Keratinocyte (primary cell): ENCODE measurements around the gene FOCAD.

Source experiments
- EZH2 ChIP-seq: IDR thresholded peaks from one replicate; pipeline ENCODE4 v1.6.1; 2012; ENCODE audit warnings: inconsistent platforms, mild to moderate bottlenecking, low read length, moderate library complexity
- TF ChIP-seq, protein P1 (sequence below), 3 experiments: IDR thresholded peaks in 1 of 3; conservative IDR thresholded peaks in 1 of 3; optimal IDR thresholded peaks in 1 of 3; 2 replicates in 2 of 3; 3 replicates in 1 of 3; pipeline versions ENCODE3 to v1.5.1; 2011; ENCODE audit warnings: low read length in 3 of 3, mild to moderate bottlenecking in 3 of 3, moderate library complexity in 2 of 3, control low read depth in 1 of 3, inconsistent platforms in 1 of 3; ENCODE audit not compliant: insufficient read depth in 2 of 3; ENCODE audit errors: extremely low read depth in 1 of 3

DNA sequence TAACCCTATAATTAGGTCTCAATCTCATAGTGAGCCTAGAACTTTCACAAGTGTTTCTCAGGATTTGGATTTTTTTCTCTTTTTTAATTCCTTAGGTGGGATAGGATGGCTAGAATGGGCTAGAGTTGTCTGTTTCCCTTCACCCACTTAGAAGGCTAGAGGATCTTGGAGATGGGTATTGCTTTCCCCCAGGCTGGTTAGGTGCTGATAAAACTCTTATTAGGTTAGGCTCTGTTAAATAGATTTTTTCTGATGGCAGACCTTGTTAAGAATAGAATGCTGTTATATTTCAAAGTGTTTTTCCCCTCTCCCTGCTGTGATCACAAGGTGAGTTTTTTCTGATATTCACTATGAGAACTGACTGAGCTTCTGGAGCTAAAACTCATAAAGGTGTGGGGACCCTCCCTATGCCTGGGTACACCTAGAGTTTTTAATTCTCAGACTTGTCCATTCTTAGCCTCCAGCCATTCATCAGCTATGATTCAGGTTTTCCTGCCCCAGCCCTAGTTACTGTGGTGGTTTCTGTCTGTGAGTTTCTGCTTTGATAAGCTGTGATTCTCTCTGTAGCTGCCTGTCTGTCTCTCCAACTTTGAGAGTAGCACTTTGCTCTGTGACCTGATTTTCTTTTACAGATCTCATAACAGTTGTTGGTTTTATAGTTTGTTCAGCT lies 215.0 kb downstream of the FOCAD start:
- TF ChIP-seq, protein P1, sequence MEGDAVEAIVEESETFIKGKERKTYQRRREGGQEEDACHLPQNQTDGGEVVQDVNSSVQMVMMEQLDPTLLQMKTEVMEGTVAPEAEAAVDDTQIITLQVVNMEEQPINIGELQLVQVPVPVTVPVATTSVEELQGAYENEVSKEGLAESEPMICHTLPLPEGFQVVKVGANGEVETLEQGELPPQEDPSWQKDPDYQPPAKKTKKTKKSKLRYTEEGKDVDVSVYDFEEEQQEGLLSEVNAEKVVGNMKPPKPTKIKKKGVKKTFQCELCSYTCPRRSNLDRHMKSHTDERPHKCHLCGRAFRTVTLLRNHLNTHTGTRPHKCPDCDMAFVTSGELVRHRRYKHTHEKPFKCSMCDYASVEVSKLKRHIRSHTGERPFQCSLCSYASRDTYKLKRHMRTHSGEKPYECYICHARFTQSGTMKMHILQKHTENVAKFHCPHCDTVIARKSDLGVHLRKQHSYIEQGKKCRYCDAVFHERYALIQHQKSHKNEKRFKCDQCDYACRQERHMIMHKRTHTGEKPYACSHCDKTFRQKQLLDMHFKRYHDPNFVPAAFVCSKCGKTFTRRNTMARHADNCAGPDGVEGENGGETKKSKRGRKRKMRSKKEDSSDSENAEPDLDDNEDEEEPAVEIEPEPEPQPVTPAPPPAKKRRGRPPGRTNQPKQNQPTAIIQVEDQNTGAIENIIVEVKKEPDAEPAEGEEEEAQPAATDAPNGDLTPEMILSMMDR (optimal IDR thresholded peaks at IDR 0.05 in 1 of 3, IDR thresholded peaks at IDR 0.05 in 1 of 3, conservative IDR thresholded peaks at IDR 0.05 in 1 of 3; ENCODE audit: extremely low read depth in 1 of 3, insufficient read depth in 2 of 3, low read length in 3 of 3): no peak
- no peak for TF ChIP-seq EZH2
